Stimulated activated CD4-positive, alpha-beta T cell treated with anti-CD3 and anti-CD28 coated beads, TNF-alpha, amount 100 ng/mL, for 1 hour (primary cell): ENCODE measurements around the gene PARP12.

Source experiments
- DNase-seq, 3 donors: peaks; one replicate each; pipeline ENCODE4 v3.0.0-alpha.2; 2020; ENCODE audit warnings: low read depth in 3 of 3, low spot score in 1 of 3

The PARP12 gene

DNA sequence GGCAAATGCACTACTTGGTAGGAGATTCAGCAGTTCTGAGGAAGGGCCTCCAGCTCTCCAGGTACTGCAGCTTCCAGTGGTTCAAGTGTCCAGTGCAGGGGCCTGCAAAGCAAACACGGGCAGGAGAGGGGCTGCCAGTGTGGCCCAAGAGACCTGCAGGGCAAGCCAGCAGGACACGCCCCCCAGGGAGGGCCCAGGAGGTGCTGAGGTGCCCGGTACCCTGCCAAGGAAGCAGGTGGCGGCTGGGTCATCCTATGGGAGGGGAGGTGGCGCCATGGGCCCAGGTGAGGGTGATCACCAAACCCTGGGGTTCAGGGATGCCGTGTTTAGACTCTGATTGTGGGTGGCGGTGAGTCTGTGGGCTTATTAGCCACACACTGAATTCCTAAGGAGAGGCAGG, 45.7 kb downstream of the PARP12 start:
- no peak for DNase-seq

- no peak for DNase-seq
These were observed 46.2 kb downstream of the PARP12 start for GRCh38 chr7:140016540-140016939.

- no peak for DNase-seq
These were observed 47.2 kb downstream of the PARP12 start for GRCh38 chr7:140015471-140015970.

DNA sequence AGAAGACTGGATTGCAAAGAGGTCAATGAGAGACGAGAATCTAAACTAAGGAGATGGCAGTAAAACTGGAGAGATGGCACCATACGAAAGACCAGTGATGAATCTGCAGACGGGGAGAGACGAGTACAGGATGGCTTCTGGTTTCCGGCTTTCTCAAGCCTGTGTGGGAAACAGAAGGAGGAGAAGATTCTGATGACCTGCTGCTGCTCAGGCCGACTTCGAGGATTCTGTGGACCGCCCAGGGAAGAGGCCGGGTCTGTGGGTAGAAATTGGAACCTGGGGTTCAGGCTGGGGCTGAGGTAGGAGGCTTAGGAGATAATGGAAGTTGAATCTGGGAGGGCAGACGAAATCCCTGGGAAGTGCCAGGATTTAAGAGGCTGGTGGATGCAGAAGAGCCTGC, 48.6 kb downstream of the PARP12 start:
- DNase-seq = no peak

GRCh38 chr7:140013676-140014075, 49.1 kb downstream of the PARP12 start:
- no peak for DNase-seq

DNA sequence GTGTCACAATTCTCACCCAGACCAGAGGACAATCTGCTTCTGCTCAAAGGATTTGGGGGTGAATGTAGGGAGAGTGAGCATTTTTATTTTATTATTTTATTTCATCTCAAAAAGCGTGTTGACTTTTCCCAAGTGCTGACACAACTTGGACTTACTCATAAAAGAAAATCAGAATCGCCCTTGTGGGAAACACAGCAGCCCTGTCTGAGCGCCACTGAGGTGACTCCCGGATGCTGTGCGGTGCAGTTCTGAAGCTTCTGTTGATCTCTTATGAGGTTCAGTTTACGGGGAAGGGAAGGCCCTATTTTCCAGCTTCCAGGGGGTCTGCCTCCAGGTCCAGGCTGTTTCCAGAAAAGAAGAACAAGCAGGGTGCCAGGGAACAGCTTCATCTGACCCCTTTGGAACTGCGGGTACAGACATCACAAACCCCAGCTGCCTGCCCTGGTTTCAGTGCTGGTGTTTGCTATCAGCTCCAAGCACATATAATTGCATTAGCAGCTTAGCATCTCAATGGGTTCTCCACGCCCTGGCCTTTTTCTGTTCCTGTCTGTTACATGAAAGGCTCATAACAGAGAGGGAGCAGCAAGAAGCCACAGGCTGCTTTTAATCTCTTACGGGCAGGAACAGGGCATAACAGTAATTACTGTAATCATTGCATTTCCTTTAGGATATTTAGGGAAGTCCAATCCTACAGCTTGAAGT, 52.4 kb downstream of the PARP12 start:
- DNase-seq = no peak

- no peak for DNase-seq
These were observed 53.0 kb downstream of the PARP12 start for GRCh38 chr7:140009735-140010134.

- DNase-seq = no peak
These were observed 53.8 kb downstream of the PARP12 start for GRCh38 chr7:140008755-140009610.

GRCh38 chr7:140007051-140007690, 55.6 kb downstream of the PARP12 start:
- no peak for DNase-seq

DNA sequence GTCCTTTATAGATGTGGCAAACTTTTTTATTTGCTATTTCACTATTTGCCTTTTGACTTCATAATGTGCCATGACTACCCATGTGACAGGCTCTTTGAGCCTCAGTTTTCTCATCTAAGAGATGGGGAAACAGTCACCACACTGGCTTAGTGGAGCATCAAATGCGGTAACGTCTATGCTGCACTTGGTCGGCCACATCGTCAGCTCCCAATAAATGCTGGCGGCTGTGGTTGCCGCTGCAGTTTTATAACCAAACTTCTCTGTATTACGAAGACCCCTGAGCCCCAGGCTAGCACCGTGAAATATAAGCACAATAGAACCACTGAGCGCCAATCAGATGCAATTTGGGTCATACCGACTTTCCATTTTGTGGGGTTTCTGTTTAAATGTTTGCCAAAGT, 56.2 kb downstream of the PARP12 start:
- no peak for DNase-seq

DNA sequence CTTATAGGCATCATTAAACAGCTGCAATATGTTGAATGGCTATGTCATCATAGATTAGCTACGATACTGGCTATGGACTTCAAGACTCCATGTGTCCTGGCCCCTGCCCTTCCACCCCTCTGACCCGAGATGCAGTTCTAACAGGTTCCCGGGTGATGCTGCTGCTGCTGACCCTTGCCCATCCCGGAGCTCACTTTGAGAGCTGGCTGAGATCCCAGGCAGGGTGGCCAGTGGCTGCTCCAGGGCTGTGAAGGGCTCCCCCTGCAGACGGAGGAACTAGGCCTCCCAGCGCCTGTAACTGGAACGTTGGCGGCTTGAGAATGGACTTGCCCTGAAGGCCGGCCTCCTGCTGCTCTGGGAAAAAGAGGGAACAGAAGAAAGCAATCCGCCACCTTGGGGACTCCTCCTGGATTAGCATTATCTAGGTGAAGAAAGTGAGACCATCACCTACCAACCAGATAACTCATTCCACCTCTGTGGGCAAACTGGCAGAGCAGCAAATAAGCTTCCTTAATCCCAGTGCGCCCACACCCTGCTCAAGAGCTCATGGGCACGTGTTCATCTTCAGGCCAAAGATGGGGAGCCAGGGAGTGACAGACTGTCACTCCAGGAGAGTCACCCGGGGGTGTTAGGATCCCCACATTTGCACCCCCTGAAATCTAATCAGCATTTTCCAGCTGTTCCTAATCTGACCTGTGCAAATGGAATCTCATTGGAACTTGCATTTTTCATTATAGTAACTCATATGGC, 56.8 kb downstream of the PARP12 start:
- no peak for DNase-seq

DNA sequence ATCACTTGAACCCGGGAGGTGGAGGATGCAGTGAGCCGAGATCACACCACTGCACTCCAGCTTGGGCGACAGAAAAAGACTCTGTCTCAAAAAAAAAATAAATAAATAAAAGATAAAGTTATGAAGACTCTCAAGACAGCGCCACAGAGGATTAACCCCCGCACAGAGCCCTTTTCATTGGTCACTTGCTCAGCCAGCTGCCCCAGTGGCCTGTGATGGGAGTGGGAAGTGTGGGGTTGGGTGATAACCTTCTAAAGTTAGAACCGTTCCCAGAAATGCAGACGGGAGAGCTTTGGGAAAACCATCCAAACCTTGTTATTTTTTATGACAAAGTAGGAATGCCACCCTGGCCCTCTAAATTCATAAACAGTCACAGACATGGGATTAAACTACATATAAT, 57.4 kb downstream of the PARP12 start:
- DNase-seq = no peak

DNA sequence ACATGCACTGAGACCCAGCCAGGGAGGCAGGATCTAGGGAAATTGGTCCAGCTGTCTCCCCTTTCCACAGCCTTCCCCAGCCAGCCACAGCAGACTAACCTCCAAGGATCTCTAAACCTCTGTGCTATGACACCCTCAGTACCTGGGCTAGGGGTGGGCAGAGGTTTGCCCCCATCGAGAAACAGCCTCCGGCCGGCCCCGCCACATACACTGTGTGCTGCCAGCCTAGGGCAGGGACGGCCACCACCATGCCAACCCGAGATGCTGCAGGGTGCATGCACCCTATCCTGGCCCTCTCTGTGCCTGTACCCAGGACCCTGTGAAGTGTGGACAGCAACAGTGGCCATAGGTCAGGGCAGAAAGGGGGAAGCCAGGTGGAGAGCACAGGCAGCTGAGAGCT, 58.1 kb downstream of the PARP12 start:
- DNase-seq = no peak

DNA sequence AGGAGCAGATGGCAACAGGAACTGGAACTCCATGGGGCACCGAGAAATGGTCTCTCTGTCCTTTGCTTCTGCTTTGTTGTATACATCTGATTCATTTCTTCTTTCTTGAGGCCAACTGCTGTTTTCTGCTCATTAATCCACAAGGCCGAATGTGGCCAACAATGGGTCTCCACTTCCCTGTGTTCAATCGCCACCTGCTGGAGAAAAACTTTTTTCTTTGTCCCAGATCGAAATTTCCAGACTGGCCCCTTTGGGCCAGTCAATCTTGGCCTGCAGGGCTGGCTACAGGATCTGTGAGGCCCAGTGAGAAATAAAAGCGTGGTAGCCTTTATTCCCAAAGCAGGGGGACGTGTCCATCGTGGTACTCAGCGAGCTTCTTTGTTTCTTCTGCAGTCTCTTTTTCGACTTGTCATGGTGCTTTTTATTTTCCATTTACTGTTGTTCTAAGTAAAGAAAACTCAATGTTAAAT, 58.8 kb downstream of the PARP12 start:
- no peak for DNase-seq

DNA sequence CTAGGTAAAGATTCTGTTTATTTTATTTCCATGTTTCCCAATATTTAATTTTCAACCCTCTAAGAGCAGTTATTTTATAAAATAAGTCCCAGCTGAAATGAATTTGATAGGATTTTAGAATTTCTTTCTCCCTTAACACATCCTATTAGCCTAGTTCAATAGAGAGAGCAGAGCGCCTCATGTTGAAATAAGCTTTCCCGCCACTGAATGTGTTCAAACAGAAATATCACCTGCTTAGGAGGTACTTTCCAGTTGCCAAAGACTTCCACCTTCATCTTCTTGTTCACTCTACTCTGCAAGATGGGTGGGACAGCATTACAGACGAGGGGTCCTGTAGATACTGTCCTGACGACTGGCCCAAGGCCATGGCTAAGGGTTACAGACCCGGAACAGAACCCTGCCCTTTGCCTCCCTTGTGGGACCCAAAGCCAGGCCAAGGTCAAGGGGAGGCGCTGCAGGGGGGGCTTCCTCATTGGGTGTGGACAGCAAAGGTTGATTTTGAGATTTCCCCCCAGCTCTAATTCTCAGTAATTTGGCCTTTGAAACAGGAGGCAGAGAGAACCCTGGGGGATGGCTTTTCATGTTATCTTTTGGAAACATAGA, 62.0 kb downstream of the PARP12 start:
- no peak for DNase-seq

GRCh38 chr7:139999516-139999915, 63.2 kb downstream of the PARP12 start:
- DNase-seq = no peak

DNA sequence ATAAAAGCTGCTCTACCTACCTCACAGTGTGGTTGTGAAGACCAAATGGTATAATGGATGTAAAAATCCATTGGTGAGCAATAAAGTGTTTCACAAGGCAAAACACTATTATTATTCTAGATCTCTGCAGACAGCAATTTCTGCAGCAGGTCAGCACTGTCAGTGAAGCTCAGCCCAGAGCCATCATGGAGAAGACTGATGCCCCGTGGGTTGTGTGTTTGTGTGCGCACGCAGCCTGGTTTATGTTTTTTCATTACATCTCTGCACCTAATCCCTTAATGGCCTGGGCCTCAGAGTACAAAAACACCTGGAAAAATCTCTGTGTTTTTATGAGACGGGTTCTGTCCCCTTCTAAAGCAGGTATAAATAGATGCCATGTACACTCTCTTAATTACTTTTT, 64.2 kb downstream of the PARP12 start:
- no peak for DNase-seq

DNA sequence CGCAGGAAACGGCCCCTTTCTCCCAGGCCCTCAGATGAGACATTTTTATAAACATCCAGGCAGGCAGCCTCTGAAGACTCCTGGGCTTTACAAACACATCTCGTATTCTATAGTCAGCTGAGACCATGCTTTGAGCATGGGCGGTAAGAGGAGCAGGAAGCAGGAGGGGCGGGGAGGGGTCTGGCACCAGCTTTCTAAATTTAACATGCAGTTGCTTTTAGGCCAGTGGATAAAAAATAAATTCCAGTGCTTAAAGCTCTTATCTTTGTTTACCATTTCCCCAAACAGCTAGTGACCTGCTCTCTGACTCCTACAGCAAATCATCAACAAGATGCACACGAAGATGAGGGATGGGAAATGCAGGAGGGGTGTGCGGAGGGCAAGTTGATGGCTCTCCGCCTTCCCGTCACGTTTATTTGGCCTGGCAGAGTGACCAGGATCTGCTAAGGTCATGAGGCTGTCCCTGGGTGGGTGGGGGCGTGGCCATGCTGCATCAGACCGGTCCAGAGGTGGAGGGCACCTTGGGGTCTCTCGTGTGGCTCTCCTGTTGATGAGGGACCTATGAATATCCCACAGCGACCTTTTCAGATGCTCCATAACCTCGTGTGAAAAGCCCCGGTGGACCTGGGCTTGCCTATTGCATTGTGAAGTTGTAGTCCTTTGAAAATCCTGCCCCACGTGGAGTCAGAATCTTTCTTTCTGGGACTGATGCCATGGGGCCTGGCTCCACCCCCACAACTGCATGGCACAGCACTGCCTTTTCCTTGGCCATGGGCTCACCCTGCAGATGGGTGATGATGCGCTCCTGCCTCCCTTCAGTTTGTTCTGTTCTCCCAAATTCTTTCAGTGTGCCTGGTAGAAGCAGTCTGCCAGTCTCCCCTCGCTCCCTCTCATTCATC, 67.5 kb downstream of the PARP12 start:
- DNase-seq = no peak

DNA sequence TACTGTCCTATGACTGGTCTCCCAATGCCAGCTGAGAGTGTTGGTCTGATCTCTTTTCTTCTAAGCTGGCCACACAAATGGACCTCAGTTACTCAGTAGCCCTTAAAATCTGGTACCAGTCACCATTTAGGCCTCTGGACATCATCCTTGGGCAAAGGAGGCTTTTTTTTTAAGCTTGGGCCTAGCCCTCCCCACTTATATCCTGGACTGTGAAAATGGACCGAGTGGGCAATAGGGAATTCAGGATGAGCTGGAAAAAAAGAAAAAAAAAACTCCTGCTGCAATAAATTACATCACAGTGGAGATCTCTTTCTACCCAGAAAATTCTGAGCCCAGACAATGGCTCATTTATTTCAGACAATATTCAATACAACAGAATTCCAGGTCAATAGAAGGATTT, 68.4 kb downstream of the PARP12 start:
- DNase-seq = no peak

- no peak for DNase-seq
These were observed 69.2 kb downstream of the PARP12 start for GRCh38 chr7:139993592-139993991.
